ENCODE data around the gene ADGRG7.

DNA sequence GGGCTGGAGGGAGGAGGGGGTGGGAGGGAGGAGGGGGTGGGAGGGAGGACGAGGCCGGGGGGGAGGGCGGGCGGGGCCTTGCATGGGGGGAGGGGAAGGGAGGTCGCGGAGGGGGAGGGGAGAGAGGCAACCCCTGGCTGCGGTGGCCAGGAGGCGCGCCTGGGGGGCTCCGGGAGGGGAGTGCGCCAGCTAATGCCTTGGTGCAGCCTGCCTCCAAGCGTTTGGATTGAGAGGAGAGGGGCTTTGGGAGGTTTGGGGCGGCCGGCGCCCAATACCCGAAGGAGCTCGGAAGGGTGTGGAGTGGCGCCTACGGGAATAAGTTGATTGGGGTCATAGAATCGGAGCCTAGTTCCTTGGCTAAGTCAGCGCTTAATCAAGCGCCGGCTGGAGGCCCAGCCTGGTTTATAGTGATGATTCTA lies 100.5 kb downstream of the ADGRG7 start:
- TF ChIP-seq POLR2A (IDR thresholded peaks at IDR 0.05; ENCODE audit: low read depth) (no peak), EP300 (IDR thresholded peaks at IDR 0.05) (no peak)
- TF ChIP-seq, protein P1, sequence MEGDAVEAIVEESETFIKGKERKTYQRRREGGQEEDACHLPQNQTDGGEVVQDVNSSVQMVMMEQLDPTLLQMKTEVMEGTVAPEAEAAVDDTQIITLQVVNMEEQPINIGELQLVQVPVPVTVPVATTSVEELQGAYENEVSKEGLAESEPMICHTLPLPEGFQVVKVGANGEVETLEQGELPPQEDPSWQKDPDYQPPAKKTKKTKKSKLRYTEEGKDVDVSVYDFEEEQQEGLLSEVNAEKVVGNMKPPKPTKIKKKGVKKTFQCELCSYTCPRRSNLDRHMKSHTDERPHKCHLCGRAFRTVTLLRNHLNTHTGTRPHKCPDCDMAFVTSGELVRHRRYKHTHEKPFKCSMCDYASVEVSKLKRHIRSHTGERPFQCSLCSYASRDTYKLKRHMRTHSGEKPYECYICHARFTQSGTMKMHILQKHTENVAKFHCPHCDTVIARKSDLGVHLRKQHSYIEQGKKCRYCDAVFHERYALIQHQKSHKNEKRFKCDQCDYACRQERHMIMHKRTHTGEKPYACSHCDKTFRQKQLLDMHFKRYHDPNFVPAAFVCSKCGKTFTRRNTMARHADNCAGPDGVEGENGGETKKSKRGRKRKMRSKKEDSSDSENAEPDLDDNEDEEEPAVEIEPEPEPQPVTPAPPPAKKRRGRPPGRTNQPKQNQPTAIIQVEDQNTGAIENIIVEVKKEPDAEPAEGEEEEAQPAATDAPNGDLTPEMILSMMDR (IDR thresholded peaks at IDR 0.05) = no peak
